Measurements from ENCODE around the gene RRH. TPM values are rescaled to one million over a fixed set of nuclear protein-coding genes. Genes with fewer than 3 reads are reported as not detected.

Gene RRH
- total and polyA plus RNA-seq, 2 of the 13 experiments (the other 11 are each of a cell fraction or from before 2014, with no cell fraction given), result 0.07 to 0.17 TPM

GRCh38 chr4:109872065-109872464, 44.3 kb downstream of the RRH start (continued):
- TF ChIP-seq, protein P1, sequence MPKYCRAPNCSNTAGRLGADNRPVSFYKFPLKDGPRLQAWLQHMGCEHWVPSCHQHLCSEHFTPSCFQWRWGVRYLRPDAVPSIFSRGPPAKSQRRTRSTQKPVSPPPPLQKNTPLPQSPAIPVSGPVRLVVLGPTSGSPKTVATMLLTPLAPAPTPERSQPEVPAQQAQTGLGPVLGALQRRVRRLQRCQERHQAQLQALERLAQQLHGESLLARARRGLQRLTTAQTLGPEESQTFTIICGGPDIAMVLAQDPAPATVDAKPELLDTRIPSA (CRISPR knock-in tag; IDR thresholded peaks at IDR 0.05; ENCODE audit: borderline replicate concordance), result no peak
- TF ChIP-seq ZNF12 (CRISPR knock-in tag; IDR thresholded peaks at IDR 0.05), result no peak
- TF ChIP-seq JUND (CRISPR knock-in tag; IDR thresholded peaks at IDR 0.05), result no peak
- TF ChIP-seq ZNF44 (CRISPR knock-in tag; IDR thresholded peaks at IDR 0.05), result no peak
- no peak for TF ChIP-seq LCORL (IDR thresholded peaks at IDR 0.05)
- no peak for TF ChIP-seq LCORL (CRISPR knock-in tag; IDR thresholded peaks at IDR 0.05)

- Histone ChIP-seq H3K4me3 (replicated peaks in 1 of 3; ENCODE audit: insufficient read depth in 1 of 3, low read depth in 2 of 3, low read length in 3 of 3) (no peak overlapping the region), H3K36me3 (replicated peaks in 1 of 2; ENCODE audit: control insufficient read depth in 1 of 2, insufficient read depth in 2 of 2, low read length in 2 of 2) (no peaks in the 10 kb centered on the region), H3K27ac (ENCODE audit: extremely low read length, insufficient read depth, low read length) (no peak overlapping the region), H4K20me1 (ENCODE audit: insufficient read depth, low read length) (no peaks in the 10 kb centered on the region), H3K9ac (ENCODE audit: insufficient read depth, low read depth, low read length) (no peak overlapping the region), H3K4me1 (ENCODE audit: insufficient read depth, low read length) (no peaks in the 10 kb centered on the region), H3K9me3 (ENCODE audit: low read length) (no peaks in the 10 kb centered on the region), H2AFZ (ENCODE audit: low read length) (no peak overlapping the region), H3K4me2 (ENCODE audit: low read depth, low read length) (no peak overlapping the region), H3K27me3 (ENCODE audit: control insufficient read depth in 1 of 2, insufficient read depth in 2 of 2, low read length in 2 of 2) (peaks cover 0 to 8% of the 10 kb centered on the region in 2 experiments; a peak in 1 of 5 replicates), H3K79me2 (ENCODE audit: insufficient read depth, low read length) (no peaks in the 10 kb centered on the region)
- ATAC-seq (no peak), FAIRE-seq (no peak), DNase-seq (ENCODE audit: low spot score) (no peak)
- ChIA-PET CTCF (ENCODE audit: low intra/inter-chr PET ratio, low total read pairs) (no interaction called here), POLR2A (no interaction called here)
- BruUV-seq (replicated peaks), result no TSS peak
- intact Hi-C loops (cut with micrococcal nuclease; ENCODE audit: unreplicated experiment), result no loop called here
- WGBS (ENCODE audit: low lambda C conversion rate), result 32% methylated on average over 3 of the region's 6 CpGs
- in situ Hi-C loops (cut with HindIII; ENCODE audit: extremely low pct_ligation_motif_present, low pct_unique_long_range_greater_than_20kb), result no loop called here
- no peak for TF ChIP-seq PRDM15 (CRISPR knock-in tag; IDR thresholded peaks at IDR 0.05)
These were observed 45.3 kb downstream of the RRH start for GRCh38 chr4:109872950-109873656.
